Anterior cingulate cortex (tissue), 58 donors: ENCODE measurements around the gene SF3A2.
A peak's percentile ranks its signal among the peaks of the same experiment; 100 is the strongest.
"Not testable (repeated sequence)": the region's sequence is repeated elsewhere in the genome, so short reads cannot be mapped to it uniquely, and the experiment has no call there.

Experiments
- DNase-seq, 58 donors: peaks; one replicate each; lab custom pipeline; 2025; lab: John Stamatoyannopoulos, UW

Gene SF3A2

GRCh38 chr19:2270423-2271233 is 34.0 kb downstream of the SF3A2 start:
- peak in 54 of 58 donors; percentile 12 to 82 (median 59) for DNase-seq

DNA sequence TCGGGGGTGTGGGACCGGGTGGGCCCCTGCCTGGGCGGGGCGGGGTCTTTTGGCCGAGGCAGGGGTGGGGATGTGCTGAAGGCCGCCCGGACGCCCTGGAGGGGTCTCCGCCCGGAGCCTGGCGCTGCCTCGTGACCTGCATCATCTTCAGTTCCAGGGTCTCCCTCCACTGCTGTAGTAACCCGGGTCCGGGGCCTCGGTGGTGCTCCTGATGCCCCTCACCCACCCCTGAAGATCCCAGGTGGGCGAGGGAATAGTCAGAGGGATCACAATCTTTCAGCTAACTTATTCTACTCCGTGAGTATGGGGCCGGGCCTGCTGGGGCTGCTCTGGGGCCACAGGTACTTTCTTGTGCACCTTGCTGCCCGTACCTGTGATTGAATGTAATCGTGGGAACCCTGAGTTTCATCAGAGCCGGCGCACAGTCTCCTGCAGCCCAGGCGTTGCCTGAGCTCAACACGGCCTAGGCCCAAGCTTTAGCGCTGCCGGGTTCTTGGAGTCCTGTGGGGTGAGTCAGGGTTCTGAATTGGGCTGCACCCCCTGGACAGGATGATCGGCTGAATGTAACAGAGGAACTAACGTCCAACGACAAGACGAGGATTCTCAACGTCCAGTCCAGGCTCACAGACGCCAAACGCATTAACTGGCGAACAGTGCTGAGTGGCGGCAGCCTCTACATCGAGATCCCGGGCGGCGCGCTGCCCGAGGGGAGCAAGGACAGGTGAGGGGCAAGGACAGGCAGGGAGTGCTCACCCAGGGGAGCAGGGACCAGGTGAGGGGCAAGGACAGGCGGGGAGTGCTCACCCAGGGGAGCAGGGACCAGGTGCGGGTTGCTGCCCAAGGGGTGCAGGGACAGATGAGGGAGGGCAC is 34.8 kb downstream of the SF3A2 start:
- DNase-seq = no peak

DNA sequence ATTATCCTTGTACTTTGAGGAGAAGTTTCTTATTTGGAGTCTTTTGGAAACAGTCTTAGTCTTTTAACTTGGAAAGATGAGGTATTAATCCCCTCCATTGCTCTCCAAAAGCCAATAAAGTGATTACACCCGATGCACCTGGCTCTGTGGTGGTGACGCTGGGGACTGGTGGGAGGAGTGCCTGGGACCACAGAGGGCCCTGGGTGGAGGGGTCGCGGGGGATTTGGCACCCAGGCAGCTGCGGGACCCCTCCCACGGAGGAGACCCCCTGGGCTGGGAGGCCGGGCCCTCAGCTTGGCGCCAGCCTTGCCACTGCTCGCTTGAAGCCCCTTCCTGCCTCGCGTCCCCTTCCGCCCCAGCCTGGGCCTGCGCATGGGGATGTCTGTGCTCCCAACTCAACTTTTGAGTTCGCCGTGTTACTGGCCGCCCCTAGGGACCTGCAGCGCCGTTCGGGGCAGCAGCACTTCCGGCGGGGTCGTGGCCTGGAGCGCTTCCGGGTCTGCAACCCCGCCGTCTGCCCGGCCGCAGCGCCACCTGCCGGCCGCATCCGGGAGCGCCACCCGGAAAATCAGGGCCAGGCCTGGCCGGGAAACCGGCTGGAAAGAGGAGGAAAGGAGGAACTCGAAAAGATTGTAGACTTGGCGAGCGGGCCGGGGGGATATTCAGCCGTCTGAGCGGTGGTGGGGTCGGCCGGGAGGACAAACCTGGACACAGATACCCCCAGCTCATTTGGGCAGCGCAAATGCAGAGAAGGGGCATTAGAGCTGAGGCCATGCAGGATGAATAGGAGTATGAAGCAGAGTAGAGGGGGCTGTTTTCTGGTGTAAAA is 36.9 kb downstream of the SF3A2 start:
- DNase-seq = peak in 43 of 58 donors; percentile 8 to 71 (median 38)

- no peak for DNase-seq
Observed at GRCh38 chr19:2274185-2274711, 37.6 kb downstream of the SF3A2 start.

DNA sequence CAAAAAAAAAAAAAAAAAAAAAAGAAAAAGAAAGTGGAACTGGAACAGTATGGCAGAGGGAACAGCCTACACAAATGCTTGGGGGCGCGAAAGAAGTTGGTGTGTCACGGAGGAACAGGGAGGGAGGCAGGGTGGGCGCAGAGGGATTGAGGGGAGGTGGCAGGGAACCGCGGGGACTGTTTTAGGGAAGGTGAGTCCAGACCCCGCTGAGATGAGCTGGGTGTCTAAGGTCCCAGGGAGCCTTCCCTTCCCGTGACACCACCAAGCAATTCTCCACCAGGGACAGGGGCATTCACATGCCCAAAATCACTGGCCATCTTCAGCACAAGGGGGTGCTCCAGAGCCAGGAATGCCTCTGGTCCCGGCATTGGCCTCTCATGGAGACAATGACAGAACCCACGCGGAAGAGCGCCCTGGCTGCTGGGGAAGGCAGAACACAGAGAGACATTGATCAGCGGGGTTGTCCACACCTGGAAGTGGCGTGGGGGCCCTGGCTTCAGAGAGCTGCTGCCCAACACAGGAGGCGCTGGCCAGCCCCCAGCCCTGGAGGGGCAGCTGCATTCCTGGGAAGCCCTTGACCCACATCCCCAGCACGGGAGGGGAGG is 38.4 kb downstream of the SF3A2 start:
- DNase-seq = peak in 54 of 58 donors; percentile 15 to 86 (median 48)

- DNase-seq = peak in 3 of 58 donors; percentile 15 to 18 (median 16)
Observed at GRCh38 chr19:2275588-2276428, 39.2 kb downstream of the SF3A2 start.

GRCh38 chr19:2276429-2276986 is 39.9 kb downstream of the SF3A2 start:
- no peak for DNase-seq

DNA sequence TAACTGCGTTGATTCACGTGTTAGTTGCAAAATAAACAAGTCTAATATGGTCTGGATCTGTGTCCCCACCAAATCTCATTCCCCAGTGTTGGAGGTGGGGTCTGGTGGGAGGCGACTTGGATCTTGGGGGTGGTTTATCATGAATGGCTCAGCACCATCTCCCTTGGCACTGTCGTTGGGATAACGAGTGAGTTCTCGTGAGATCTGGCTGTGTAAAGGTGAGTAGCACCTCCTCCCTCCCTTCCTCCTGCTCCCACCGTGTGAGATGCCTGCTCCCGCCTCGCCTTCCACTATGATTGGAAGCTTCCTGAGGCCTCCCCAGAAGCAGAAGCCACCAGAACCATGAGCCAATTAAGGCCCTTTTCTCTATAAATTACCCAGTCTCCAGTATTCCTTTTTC is 40.5 kb downstream of the SF3A2 start:
- DNase-seq = no peak

DNA sequence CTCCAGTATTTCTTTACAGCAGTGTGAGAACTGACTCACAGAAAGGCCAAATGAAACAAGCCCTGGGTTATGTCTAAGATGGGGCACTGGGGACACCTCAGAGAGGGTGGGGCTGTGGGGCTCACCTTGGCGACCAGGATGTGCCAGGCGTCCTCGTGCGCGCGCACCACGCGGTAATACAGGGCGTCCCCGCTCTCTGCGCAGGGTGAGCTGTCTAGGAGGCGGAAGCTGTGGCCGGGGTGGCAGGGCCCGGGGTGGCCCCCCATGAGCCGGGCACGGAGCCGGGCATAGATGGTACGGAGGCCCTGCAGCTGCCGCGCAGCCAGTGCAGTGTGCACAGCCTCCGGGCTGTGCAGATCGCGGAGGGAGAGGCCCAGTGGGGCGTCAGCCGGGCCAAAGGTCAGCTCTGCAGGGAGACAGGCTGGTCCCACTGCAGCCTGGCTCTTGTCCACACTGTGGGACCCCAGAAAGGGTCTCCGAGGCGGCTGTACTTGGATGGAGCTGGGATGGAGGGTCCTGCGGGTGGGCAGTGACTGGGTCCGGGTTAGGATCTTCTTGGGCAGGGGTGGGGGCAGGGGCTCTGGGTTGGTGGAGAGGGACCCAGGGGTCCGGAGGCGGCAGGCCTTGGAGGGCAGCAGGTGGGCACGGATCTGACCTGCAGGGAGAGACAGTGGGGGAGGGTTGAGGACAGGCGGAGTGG is 42.0 kb downstream of the SF3A2 start:
- DNase-seq = no peak

GRCh38 chr19:2280633-2281264 is 44.1 kb downstream of the SF3A2 start:
- no peak for DNase-seq

DNA sequence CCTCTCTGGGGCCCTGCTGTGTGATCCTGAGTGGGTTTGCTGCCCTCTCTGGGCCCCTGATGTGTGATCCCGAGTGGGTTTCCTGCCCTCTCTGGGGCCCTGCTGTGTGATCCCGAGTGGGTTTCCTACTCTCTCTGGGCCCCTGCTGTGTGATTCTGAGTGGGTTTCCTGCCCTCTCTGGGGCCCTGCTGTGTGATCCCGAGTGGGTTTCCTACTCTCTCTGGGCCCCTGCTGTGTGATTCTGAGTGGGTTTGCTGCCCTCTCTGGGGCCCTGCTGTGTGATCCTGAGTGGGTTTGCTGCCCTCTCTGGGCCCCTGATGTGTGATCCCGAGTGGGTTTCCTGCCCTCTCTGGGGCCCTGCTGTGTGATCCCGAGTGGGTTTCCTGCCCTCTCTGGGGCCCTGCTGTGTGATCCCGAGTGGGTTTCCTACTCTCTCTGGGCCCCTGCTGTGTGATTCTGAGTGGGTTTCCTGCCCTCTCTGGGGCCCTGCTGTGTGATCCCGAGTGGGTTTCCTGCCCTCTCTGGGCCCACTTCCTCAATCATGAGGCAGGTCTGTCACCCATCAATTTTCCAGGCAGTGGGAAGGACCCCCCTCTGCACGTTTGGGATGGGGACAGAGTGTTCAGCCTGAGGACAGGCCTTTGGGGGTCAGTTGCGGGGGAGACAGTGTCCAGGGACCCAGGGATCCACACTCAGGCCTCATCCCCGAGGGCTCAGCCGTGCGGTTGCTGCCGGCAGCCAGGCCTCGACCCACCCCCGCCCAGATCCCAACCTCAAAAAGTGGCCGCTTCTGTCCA is 44.8 kb downstream of the SF3A2 start:
- not testable (repeated sequence) for DNase-seq

GRCh38 chr19:2282062-2282861 is 45.6 kb downstream of the SF3A2 start, which contains the start of gene PEAK3:
TSS of gene PEAK3 (minus strand) at chr19:2282175. CDS start at chr19:2280931, 1,244 bp downstream.
- peak in 31 of 58 donors; percentile 13 to 73 (median 30) for DNase-seq

DNA sequence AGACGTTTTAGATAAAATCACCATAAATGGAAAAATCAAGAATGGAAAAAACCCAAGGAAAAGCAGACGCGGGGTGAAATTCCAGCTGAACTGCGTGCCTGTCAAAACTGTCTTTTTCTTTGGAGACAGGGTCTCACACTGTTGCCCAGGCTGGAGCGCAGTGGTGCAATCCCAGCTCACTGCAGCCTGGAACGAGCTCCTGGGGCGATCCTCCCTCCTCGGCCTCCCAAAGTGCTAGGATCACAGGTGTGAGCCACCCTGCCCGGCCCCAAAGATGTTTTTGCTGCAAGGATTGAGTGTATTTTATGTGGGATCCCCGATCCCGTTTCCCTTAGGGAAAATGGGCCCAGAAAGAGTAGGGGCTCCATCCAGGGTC is 46.2 kb downstream of the SF3A2 start:
- no peak for DNase-seq

- DNase-seq = no peak
Observed at GRCh38 chr19:2283835-2284507, 47.3 kb downstream of the SF3A2 start.
